CD14-positive monocyte (primary cell): ENCODE results near the gene ASB1. TPM values are rescaled to one million over a fixed set of nuclear protein-coding genes. Genes with fewer than 3 reads are reported as not detected.

Experiments used
- DNase-seq, 3 donors: peaks; one replicate each; pipeline ENCODE4 v3.0.0-alpha.2; 2011 to 2022
- H2AFZ ChIP-seq: 2 replicates; pipeline ENCODE4 v1.6.0; 2012; ENCODE audit warnings: mild to moderate bottlenecking, low read depth, low read length, inconsistent platforms; ENCODE audit not compliant: insufficient read depth, poor library complexity, severe bottlenecking
- H3K27ac ChIP-seq, 2 donors: 1 replicate in 1 of 2; 2 replicates in 1 of 2; pipeline ENCODE4 v1.5.1; 2012 to 2013; ENCODE audit warnings: low read length in 2 of 2, control low read depth in 1 of 2, inconsistent platforms in 1 of 2, low read depth in 1 of 2, mild to moderate bottlenecking in 1 of 2
- H3K27me3 ChIP-seq, 2 donors: one replicate each; pipeline versions ENCODE4 v1.6.0 to v1.6.1; 2011 to 2013; ENCODE audit warnings: low read length in 2 of 2; ENCODE audit not compliant: control insufficient read depth in 2 of 2, insufficient read depth in 2 of 2
- H3K36me3 ChIP-seq, 2 donors: replicated peaks in 1 of 2; 1 replicate in 1 of 2; 2 replicates in 1 of 2; pipeline versions ENCODE4 v1.5.1 to v1.6.1; 2012 to 2013; ENCODE audit warnings: low read length in 2 of 2, control low read depth in 1 of 2, inconsistent platforms in 1 of 2, mild to moderate bottlenecking in 1 of 2; ENCODE audit not compliant: insufficient read depth in 2 of 2, control insufficient read depth in 1 of 2
- H3K4me1 ChIP-seq, 2 donors: 1 replicate in 1 of 2; 2 replicates in 1 of 2; pipeline versions ENCODE4 v1.5.1 to v1.6.1; 2012 to 2013; ENCODE audit warnings: low read length in 2 of 2, control low read depth in 1 of 2, inconsistent platforms in 1 of 2, mild to moderate bottlenecking in 1 of 2, moderate library complexity in 1 of 2; ENCODE audit not compliant: insufficient read depth in 2 of 2, control insufficient read depth in 1 of 2
- H3K4me2 ChIP-seq: replicated peaks from 2 replicates; pipeline ENCODE3; 2012; ENCODE audit warnings: low read length, moderate library complexity, mild to moderate bottlenecking; ENCODE audit not compliant: poor library complexity, severe bottlenecking; ENCODE audit errors: extremely low read depth
- H3K4me3 ChIP-seq, 3 experiments: fragments of 200-600 bp in 1 of 3; sonication (generic) in 1 of 3; replicated peaks in 1 of 3; 1 replicate in 2 of 3; 2 replicates in 1 of 3; pipeline ENCODE4 v1.5.1; 2011 to 2013; ENCODE audit warnings: low read length in 3 of 3, mild to moderate bottlenecking in 3 of 3, control low read depth in 2 of 3, low read depth in 2 of 3, inconsistent platforms in 1 of 3, moderate library complexity in 1 of 3
- H3K79me2 ChIP-seq: 2 replicates; pipeline ENCODE4 v1.6.0; 2012; ENCODE audit warnings: mild to moderate bottlenecking, control low read depth, inconsistent platforms, low read length, moderate library complexity; ENCODE audit not compliant: insufficient read depth
- H3K9ac ChIP-seq: 2 replicates; pipeline ENCODE4 v1.6.0; 2017; ENCODE audit warnings: low read length, mild to moderate bottlenecking; ENCODE audit not compliant: insufficient read depth, poor library complexity, severe bottlenecking
- H3K9me3 ChIP-seq, 2 donors: replicated peaks in 1 of 2; 1 replicate in 1 of 2; 2 replicates in 1 of 2; pipeline versions ENCODE4 v1.5.1 to v1.6.1; 2012 to 2013; ENCODE audit warnings: low read length in 2 of 2, control low read depth in 1 of 2; ENCODE audit not compliant: control insufficient read depth in 1 of 2, insufficient read depth in 1 of 2
- H4K20me1 ChIP-seq: 2 replicates; pipeline ENCODE4 v1.6.0; 2012; ENCODE audit warnings: mild to moderate bottlenecking, low read length, control low read depth, moderate library complexity; ENCODE audit not compliant: insufficient read depth
- H3K27ac Mint-ChIP-seq, 7 donors: one replicate each; pipeline ENCODE4 v1.8.0; 2020; ENCODE audit warnings: mild to moderate bottlenecking in 7 of 7, mixed read lengths in 7 of 7, moderate library complexity in 6 of 7, inconsistent platforms in 2 of 7
- H3K27me3 Mint-ChIP-seq, 3 donors: one replicate each; pipeline ENCODE4 v1.8.0; 2021 to 2022; ENCODE audit warnings: low read depth in 3 of 3, mild to moderate bottlenecking in 3 of 3, mixed read lengths in 3 of 3, moderate library complexity in 3 of 3, inconsistent platforms in 1 of 3
- H3K36me3 Mint-ChIP-seq, 2 donors: one replicate each; pipeline ENCODE4 v1.8.0; 2020; ENCODE audit warnings: mixed read lengths in 2 of 2, inconsistent platforms in 1 of 2, mild to moderate bottlenecking in 1 of 2
- H3K4me1 Mint-ChIP-seq: one replicate; pipeline ENCODE4 v1.8.0; 2020; ENCODE audit warnings: mild to moderate bottlenecking, mixed read lengths
- H3K4me3 Mint-ChIP-seq, 2 donors: one replicate each; pipeline ENCODE4 v1.8.0; 2020; ENCODE audit warnings: mild to moderate bottlenecking in 2 of 2, mixed read lengths in 2 of 2, moderate library complexity in 1 of 2
- H3K9me3 Mint-ChIP-seq, 7 donors: one replicate each; pipeline ENCODE4 v1.8.0; 2020 to 2022; ENCODE audit warnings: mixed read lengths in 7 of 7, mild to moderate bottlenecking in 6 of 7, moderate library complexity in 6 of 7, inconsistent platforms in 2 of 7
- WGBS: methylation state at CpG from one replicate; pipeline ENCODE4 v1.1.5; 2013; ENCODE audit warnings: missing lambda C conversion rate; ENCODE audit not compliant: insufficient coverage; 5-methylcytosine and 5-hydroxymethylcytosine counted together
- intact Hi-C, 2 donors: fragments of 100-400 bp; cut with micrococcal nuclease; formaldehyde crosslinking; loops; one replicate each; pipeline versions ENCODE4 v1.15.0 to v1.15.1; 2023
- polyA plus RNA-seq, 3 donors: library from polyadenylated mRNA; depleted of rRNA in 1 of 3; unstranded in 2 of 3; stranded (reverse) in 1 of 3; fragments of 300-500 nt in 2 of 3; fragments of >200 nt in 1 of 3; fragmentation: Illumina TruSeq in 2 of 3; gene quantifications; 1 replicate in 2 of 3; 2 replicates in 1 of 3; pipeline ENCODE4 v1.2.3, GENCODE V29; 2012 to 2021
- TF ChIP-seq, protein P1 (sequence below): fragments of 200-600 bp; IDR thresholded peaks from one replicate; pipeline ENCODE4 v1.8.0; 2022; ENCODE audit warnings: antibody characterized with exemption, mild to moderate bottlenecking

Gene ASB1
- polyA plus RNA-seq, 3 donors: 15.1 to 22.0 (median 16.0) TPM

DNA sequence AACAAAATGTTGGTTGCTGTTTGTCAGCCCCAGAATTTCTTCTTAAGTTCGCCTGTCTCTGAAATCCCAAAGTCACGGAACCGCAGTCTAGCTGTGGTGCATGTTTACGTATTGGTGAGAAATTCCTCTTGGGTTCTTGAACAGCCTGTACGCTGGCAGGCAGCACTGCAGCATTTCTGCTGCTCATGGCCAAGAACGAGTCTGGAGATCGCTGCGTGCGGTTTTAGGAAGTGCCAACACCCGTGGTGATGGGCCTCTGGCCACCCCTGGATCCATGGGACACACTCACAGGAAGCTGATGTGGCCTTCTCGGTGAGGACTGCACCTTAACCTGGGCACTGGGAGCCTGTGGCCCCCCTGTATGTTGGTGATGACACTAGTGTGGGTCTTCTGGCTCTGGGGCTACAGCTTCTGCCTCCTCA, 23.7 kb downstream of the ASB1 start:
- H3K4me2 ChIP-seq: no peak overlapping the region
- H2AFZ ChIP-seq: no peak overlapping the region
- H3K27ac ChIP-seq: peak overlapping the region in 1 of 2 donors; percentile 45
- peaks cover 59 to 71% of the 10 kb centered on the region in 2 donors for H3K36me3 ChIP-seq
- peaks cover 48% of the 10 kb centered on the region for H4K20me1 ChIP-seq
- Mint-ChIP-seq H3K4me3 (no peak overlapping the region), H3K9me3 (peaks cover 4 to 14% (median 11%) of the 10 kb centered on the region in 7 donors), H3K27me3 (peaks cover 0 to 4% (median 2%) of the 10 kb centered on the region in 3 donors), H3K27ac (peak overlapping the region in 1 of 7 donors; percentile 86), H3K4me1 (peaks cover 16% of the 10 kb centered on the region), H3K36me3 (peaks cover 67 to 70% of the 10 kb centered on the region in 2 donors)
- H3K9me3 ChIP-seq: peaks cover 0 to 12% of the 10 kb centered on the region in 2 donors
- no peak for DNase-seq
- H3K4me3 ChIP-seq: no peak overlapping the region
- intact Hi-C loops: no loop called here
- no peaks in the 10 kb centered on the region for H3K27me3 ChIP-seq
- peaks cover 27% of the 10 kb centered on the region for H3K79me2 ChIP-seq
- WGBS: 77% methylated on average over 11 of the region's 11 CpGs
- peaks cover 7 to 18% of the 10 kb centered on the region in 2 donors for H3K4me1 ChIP-seq
- no peak overlapping the region for H3K9ac ChIP-seq
- TF ChIP-seq, protein P1, sequence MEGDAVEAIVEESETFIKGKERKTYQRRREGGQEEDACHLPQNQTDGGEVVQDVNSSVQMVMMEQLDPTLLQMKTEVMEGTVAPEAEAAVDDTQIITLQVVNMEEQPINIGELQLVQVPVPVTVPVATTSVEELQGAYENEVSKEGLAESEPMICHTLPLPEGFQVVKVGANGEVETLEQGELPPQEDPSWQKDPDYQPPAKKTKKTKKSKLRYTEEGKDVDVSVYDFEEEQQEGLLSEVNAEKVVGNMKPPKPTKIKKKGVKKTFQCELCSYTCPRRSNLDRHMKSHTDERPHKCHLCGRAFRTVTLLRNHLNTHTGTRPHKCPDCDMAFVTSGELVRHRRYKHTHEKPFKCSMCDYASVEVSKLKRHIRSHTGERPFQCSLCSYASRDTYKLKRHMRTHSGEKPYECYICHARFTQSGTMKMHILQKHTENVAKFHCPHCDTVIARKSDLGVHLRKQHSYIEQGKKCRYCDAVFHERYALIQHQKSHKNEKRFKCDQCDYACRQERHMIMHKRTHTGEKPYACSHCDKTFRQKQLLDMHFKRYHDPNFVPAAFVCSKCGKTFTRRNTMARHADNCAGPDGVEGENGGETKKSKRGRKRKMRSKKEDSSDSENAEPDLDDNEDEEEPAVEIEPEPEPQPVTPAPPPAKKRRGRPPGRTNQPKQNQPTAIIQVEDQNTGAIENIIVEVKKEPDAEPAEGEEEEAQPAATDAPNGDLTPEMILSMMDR: no peak

DNA sequence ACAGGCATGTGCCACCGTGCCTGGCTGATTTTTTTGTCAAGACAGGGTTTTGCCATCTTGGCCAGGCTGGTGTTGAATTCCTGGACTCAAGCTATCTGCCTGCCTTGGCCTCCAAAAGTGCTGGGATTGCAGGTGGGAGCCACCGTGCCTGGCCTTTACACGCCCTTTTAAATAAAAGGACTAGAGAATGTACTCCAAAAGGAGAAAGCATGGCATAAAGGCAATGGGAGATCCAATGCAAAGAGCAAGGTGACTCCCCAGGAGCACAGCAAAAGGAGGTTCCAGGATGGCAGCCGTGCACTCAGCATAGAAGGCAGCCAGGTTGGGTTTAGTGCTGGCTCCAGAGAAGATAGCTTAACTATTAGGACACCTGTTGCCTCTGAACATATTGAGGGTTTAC, 27.1 kb downstream of the ASB1 start:
- H3K27me3 Mint-ChIP-seq: peaks cover 0 to 3% (median 2%) of the 10 kb centered on the region in 3 donors
- no peak overlapping the region for H3K9ac ChIP-seq
- 100% methylated on average over 4 of the region's 4 CpGs for WGBS
- no peaks in the 10 kb centered on the region for H3K27me3 ChIP-seq
- peaks cover 36% of the 10 kb centered on the region in 2 donors for H3K36me3 Mint-ChIP-seq
- intact Hi-C loops: no loop called here
- TF ChIP-seq, protein P1: no peak
- peaks cover 21 to 30% (median 24%) of the 10 kb centered on the region in 7 donors for H3K9me3 Mint-ChIP-seq
- no peak overlapping the region for H2AFZ ChIP-seq
- peaks cover 26% of the 10 kb centered on the region for H4K20me1 ChIP-seq
- peaks cover 26 to 38% of the 10 kb centered on the region in 2 donors for H3K36me3 ChIP-seq
- no peak overlapping the region for H3K4me2 ChIP-seq
- H3K27ac Mint-ChIP-seq: no peak overlapping the region
- peaks cover 8% of the 10 kb centered on the region for H3K4me1 Mint-ChIP-seq
- peaks cover 6% of the 10 kb centered on the region for H3K79me2 ChIP-seq
- H3K4me1 ChIP-seq: peaks cover 7 to 13% of the 10 kb centered on the region in 2 donors
- DNase-seq: no peak
- no peak overlapping the region for H3K27ac ChIP-seq
- no peak overlapping the region for H3K4me3 Mint-ChIP-seq
- H3K9me3 ChIP-seq: peaks cover 8 to 25% of the 10 kb centered on the region in 2 donors
- H3K4me3 ChIP-seq: no peak overlapping the region
